Smooth muscle cell (in vitro differentiated cells): ENCODE data around the gene ARHGEF33. TPM values are rescaled to one million over a fixed set of nuclear protein-coding genes. Genes with fewer than 3 reads are reported as not detected.

Experiments
- DNase-seq: peaks from one replicate; lab custom pipeline; 2025; ENCODE audit not compliant: unreplicated experiment; lab: John Stamatoyannopoulos, UW
- H2AFZ ChIP-seq: fragments of 200-600 bp; sonication (generic); 2 replicates; pipeline ENCODE4 v1.6.0; 2016; ENCODE audit warnings: antibody characterized with exemption, low read depth, mild to moderate bottlenecking
- H3F3A ChIP-seq: fragments of 200-600 bp; sonication (generic); 2 replicates; pipeline ENCODE4 v1.6.0; 2017; ENCODE audit warnings: antibody characterized with exemption, low read depth
- H3K27ac ChIP-seq: fragments of 200-600 bp; sonication (generic); 2 replicates; pipeline ENCODE4 v1.5.1; 2016; ENCODE audit warnings: low read depth, mild to moderate bottlenecking
- H3K27me3 ChIP-seq: fragments of 200-600 bp; sonication (generic); 2 replicates; pipeline ENCODE4 v1.6.1; 2016; ENCODE audit warnings: low read depth, mild to moderate bottlenecking
- H3K36me3 ChIP-seq: fragments of 200-600 bp; sonication (generic); 2 replicates; pipeline ENCODE4 v1.5.1; 2016; ENCODE audit warnings: low read depth
- H3K4me1 ChIP-seq: fragments of 200-600 bp; sonication (generic); 2 replicates; pipeline ENCODE4 v1.5.1; 2016; ENCODE audit warnings: low read depth
- H3K4me2 ChIP-seq: fragments of 200-600 bp; sonication (generic); 2 replicates; pipeline ENCODE4 v1.6.0; 2016; ENCODE audit warnings: mild to moderate bottlenecking
- H3K4me3 ChIP-seq: fragments of 200-600 bp; sonication (generic); 2 replicates; pipeline ENCODE4 v1.5.1; 2016; ENCODE audit warnings: mild to moderate bottlenecking
- H3K79me2 ChIP-seq: fragments of 200-600 bp; sonication (generic); 2 replicates; pipeline ENCODE4 v1.6.0; 2016; ENCODE audit warnings: low read depth, mild to moderate bottlenecking
- H3K9ac ChIP-seq: fragments of 200-600 bp; sonication (generic); 2 replicates; pipeline ENCODE4 v1.6.0; 2016; ENCODE audit warnings: low read depth
- H3K9me3 ChIP-seq: fragments of 200-600 bp; sonication (generic); replicated peaks from 2 replicates; pipeline ENCODE4 v1.5.1; 2016; ENCODE audit warnings: low read depth
- H4K20me1 ChIP-seq: fragments of 200-600 bp; sonication (generic); 2 replicates; pipeline ENCODE4 v1.6.0; 2016; ENCODE audit warnings: low read depth
- CTCF ChIP-seq: fragments of 200-600 bp; sonication (generic); IDR thresholded peaks from 2 replicates; pipeline ENCODE4 v1.5.1; 2017; ENCODE audit warnings: borderline replicate concordance, mild to moderate bottlenecking, antibody characterized with exemption; ENCODE audit not compliant: insufficient read depth, poor library complexity, severe bottlenecking
- WGBS: methylation state at CpG from one replicate; pipeline ENCODE4 v1.1.7; 2016; ENCODE audit warnings: low lambda C conversion rate; 5-methylcytosine and 5-hydroxymethylcytosine counted together
- polyA plus RNA-seq: library from polyadenylated mRNA; unstranded; fragments of >200 nt; fragmentation: Nextera tagmentation; extraction: Ambion mirVana; gene quantifications from 2 replicates; pipeline ENCODE4 v1.2.1, GENCODE V29; 2016
- total RNA-seq: library from RNA; depleted of rRNA; stranded (reverse); fragments of >200 nt; gene quantifications from 2 replicates; pipeline ENCODE4 v1.2.3, GENCODE V29; 2014

The ARHGEF33 gene
- total and polyA plus RNA-seq, 2 experiments from 2014 or later = 0.40 to 1.4 TPM

- DNase-seq = no peak
- TF ChIP-seq CTCF = no peak
- Histone ChIP-seq H3K27me3 (no peaks in the 10 kb centered on the region), H2AFZ (no peak overlapping the region), H3K9ac (no peak overlapping the region), H3F3A (no peaks in the 10 kb centered on the region), H3K4me1 (no peaks in the 10 kb centered on the region), H3K4me3 (no peak overlapping the region), H3K4me2 (no peak overlapping the region), H3K79me2 (no peaks in the 10 kb centered on the region), H3K36me3 (no peaks in the 10 kb centered on the region), H3K9me3 (no peaks in the 10 kb centered on the region), H3K27ac (no peak overlapping the region), H4K20me1 (no peaks in the 10 kb centered on the region)
Observed at GRCh38 chr2:38889045-38889444, 630 bp upstream of the ARHGEF33 start.

- H3F3A ChIP-seq = no peaks in the 10 kb centered on the region
- H3K9me3 ChIP-seq = no peaks in the 10 kb centered on the region
- H2AFZ ChIP-seq = no peak overlapping the region
- TF ChIP-seq CTCF = no peak
- no peak for DNase-seq
- H3K79me2 ChIP-seq = no peaks in the 10 kb centered on the region
- no peak overlapping the region for H3K4me2 ChIP-seq
- H3K4me3 ChIP-seq = no peak overlapping the region
- no peaks in the 10 kb centered on the region for H3K27me3 ChIP-seq
- H3K27ac ChIP-seq = no peak overlapping the region
- H3K36me3 ChIP-seq = no peaks in the 10 kb centered on the region
- no peaks in the 10 kb centered on the region for H4K20me1 ChIP-seq
- no peaks in the 10 kb centered on the region for H3K4me1 ChIP-seq
- no peak overlapping the region for H3K9ac ChIP-seq
Observed at GRCh38 chr2:38892819-38893218, 3.1 kb downstream of the ARHGEF33 start.

- H3F3A ChIP-seq = no peaks in the 10 kb centered on the region
- 82% methylated on average over 5 of the region's 5 CpGs for WGBS
Observed at GRCh38 chr2:38898256-38898655, 8.6 kb downstream of the ARHGEF33 start.

More at GRCh38 chr2:38898256-38898655, 8.6 kb downstream of the ARHGEF33 start:
- Histone ChIP-seq H3K27me3 (no peaks in the 10 kb centered on the region), H3K27ac (no peak overlapping the region), H3K9ac (no peak overlapping the region), H3K79me2 (no peaks in the 10 kb centered on the region), H3K9me3 (no peaks in the 10 kb centered on the region), H3K4me3 (no peak overlapping the region), H3K4me1 (no peaks in the 10 kb centered on the region), H4K20me1 (no peaks in the 10 kb centered on the region), H3K4me2 (no peak overlapping the region), H3K36me3 (no peaks in the 10 kb centered on the region), H2AFZ (no peak overlapping the region)
- no peak for TF ChIP-seq CTCF
- no peak for DNase-seq
